HL-60 (cell line): Measurements from ENCODE around the gene CDC5L.

Source experiments
- DNase-seq, 2 experiments: peaks; one replicate each; pipeline ENCODE4 v3.0.0-alpha.2; 2010 to 2020; ENCODE audit warnings: low read depth in 1 of 2, low spot score in 1 of 2
- H3K27ac ChIP-seq: fragments of 250-450 bp; sonication (Bioruptor Pico); replicated peaks from 2 replicates; pipeline ENCODE4 v1.5.1; 2020; ENCODE audit warnings: mild to moderate bottlenecking, moderate library complexity
- H3K27me3 ChIP-seq: fragments of 250-450 bp; sonication (Bioruptor Pico); 2 replicates; pipeline ENCODE4 v1.5.1; 2021; ENCODE audit warnings: mild to moderate bottlenecking, moderate library complexity; ENCODE audit not compliant: insufficient read depth, poor library complexity, severe bottlenecking
- H3K4me3 ChIP-seq: replicated peaks from 2 replicates; pipeline ENCODE4 v1.5.1; 2011; ENCODE audit warnings: mild to moderate bottlenecking, control low read depth, low read length; ENCODE audit not compliant: insufficient read depth
- GABPA ChIP-seq: IDR thresholded peaks from 2 replicates; pipeline ENCODE4 v1.6.1; 2012; ENCODE audit warnings: low read depth
- POLR2AphosphoS5 ChIP-seq: IDR thresholded peaks from 2 replicates; pipeline ENCODE4 v1.6.1; 2012; ENCODE audit warnings: low read depth
- SPI1 ChIP-seq: IDR thresholded peaks from 2 replicates; pipeline ENCODE4 v1.6.1; 2012; ENCODE audit warnings: low read depth, mild to moderate bottlenecking, borderline replicate concordance
- TF ChIP-seq, protein P1 (sequence below): IDR thresholded peaks from 2 replicates; pipeline ENCODE4 v1.6.1; 2012; ENCODE audit warnings: low read depth; ENCODE audit not compliant: insufficient replicate concordance
- TF ChIP-seq, protein P2 (sequence below): IDR thresholded peaks from one replicate; pipeline ENCODE4 v1.5.1; 2011; ENCODE audit warnings: low read length, control low read depth, inconsistent platforms; ENCODE audit not compliant: insufficient read depth

The CDC5L gene

DNA sequence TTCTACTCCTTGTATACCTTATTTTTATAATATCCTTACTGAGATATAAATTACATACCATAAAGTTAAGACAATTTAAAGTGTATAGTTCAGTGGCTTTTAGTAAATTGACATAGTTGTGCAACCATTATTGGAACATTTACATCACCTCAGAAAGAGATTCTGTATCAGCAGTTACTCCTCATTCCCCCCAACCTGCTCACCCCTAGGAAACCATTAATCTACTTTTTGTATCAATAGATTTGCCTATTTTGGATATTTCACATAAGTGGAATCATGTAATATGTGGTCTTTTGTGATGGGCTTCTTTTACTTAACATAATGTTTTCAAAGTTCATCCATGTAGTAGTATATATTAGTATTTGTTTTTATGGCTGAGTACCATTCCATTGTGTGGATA lies 51.3 kb downstream of the CDC5L start:
- no peak for TF ChIP-seq GABPA
- TF ChIP-seq, protein P1, sequence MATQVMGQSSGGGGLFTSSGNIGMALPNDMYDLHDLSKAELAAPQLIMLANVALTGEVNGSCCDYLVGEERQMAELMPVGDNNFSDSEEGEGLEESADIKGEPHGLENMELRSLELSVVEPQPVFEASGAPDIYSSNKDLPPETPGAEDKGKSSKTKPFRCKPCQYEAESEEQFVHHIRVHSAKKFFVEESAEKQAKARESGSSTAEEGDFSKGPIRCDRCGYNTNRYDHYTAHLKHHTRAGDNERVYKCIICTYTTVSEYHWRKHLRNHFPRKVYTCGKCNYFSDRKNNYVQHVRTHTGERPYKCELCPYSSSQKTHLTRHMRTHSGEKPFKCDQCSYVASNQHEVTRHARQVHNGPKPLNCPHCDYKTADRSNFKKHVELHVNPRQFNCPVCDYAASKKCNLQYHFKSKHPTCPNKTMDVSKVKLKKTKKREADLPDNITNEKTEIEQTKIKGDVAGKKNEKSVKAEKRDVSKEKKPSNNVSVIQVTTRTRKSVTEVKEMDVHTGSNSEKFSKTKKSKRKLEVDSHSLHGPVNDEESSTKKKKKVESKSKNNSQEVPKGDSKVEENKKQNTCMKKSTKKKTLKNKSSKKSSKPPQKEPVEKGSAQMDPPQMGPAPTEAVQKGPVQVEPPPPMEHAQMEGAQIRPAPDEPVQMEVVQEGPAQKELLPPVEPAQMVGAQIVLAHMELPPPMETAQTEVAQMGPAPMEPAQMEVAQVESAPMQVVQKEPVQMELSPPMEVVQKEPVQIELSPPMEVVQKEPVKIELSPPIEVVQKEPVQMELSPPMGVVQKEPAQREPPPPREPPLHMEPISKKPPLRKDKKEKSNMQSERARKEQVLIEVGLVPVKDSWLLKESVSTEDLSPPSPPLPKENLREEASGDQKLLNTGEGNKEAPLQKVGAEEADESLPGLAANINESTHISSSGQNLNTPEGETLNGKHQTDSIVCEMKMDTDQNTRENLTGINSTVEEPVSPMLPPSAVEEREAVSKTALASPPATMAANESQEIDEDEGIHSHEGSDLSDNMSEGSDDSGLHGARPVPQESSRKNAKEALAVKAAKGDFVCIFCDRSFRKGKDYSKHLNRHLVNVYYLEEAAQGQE = no peak
- Histone ChIP-seq H3K27me3 (no peaks in the 10 kb centered on the region), H3K27ac (no peak overlapping the region), H3K4me3 (no peak overlapping the region)
- no peak for DNase-seq

DNA sequence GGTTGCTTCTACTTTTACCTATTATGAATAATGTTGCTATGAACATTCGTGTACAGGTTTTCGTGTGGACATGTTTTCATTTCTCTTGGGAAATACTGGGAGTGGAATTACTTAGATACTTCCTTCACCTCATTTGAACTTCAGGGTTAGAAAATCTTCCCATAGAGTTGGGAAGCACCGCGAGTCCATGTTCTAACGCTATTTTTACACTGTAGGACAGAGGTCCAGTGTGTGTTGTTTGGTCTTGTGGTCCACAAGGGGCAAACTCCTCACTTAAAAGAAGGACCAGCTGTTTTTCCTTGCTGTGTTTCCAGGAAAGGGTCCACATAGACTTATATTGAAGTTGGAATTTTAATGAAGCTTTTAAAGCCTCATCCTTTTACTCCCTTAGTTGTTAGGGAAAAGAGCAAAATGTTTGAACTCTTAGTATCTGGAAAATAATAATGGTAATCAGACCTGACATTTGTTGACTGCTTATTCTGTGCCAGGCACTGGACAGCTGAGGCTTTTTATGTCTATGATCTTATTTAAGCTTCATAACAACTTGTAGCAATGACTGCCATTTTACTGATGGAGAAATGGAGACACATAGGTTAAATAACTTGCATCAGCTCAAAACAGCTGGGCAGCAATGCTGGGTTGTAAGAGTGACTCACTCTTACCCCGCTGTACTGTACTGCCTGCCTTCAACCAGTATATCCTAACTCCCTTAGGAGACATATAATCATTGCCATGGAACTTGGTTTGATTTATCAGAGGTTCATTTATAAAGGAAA lies 52.0 kb downstream of the CDC5L start:
- no peak for DNase-seq
- no peaks in the 10 kb centered on the region for H3K27me3 ChIP-seq
- TF ChIP-seq POLR2AphosphoS5 (no peak), GABPA (no peak), SPI1 (no peak)
- TF ChIP-seq, protein P2, sequence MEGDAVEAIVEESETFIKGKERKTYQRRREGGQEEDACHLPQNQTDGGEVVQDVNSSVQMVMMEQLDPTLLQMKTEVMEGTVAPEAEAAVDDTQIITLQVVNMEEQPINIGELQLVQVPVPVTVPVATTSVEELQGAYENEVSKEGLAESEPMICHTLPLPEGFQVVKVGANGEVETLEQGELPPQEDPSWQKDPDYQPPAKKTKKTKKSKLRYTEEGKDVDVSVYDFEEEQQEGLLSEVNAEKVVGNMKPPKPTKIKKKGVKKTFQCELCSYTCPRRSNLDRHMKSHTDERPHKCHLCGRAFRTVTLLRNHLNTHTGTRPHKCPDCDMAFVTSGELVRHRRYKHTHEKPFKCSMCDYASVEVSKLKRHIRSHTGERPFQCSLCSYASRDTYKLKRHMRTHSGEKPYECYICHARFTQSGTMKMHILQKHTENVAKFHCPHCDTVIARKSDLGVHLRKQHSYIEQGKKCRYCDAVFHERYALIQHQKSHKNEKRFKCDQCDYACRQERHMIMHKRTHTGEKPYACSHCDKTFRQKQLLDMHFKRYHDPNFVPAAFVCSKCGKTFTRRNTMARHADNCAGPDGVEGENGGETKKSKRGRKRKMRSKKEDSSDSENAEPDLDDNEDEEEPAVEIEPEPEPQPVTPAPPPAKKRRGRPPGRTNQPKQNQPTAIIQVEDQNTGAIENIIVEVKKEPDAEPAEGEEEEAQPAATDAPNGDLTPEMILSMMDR = no peak
- TF ChIP-seq, protein P1 = no peak
- no peak overlapping the region for H3K4me3 ChIP-seq
- H3K27ac ChIP-seq = no peak overlapping the region

DNA sequence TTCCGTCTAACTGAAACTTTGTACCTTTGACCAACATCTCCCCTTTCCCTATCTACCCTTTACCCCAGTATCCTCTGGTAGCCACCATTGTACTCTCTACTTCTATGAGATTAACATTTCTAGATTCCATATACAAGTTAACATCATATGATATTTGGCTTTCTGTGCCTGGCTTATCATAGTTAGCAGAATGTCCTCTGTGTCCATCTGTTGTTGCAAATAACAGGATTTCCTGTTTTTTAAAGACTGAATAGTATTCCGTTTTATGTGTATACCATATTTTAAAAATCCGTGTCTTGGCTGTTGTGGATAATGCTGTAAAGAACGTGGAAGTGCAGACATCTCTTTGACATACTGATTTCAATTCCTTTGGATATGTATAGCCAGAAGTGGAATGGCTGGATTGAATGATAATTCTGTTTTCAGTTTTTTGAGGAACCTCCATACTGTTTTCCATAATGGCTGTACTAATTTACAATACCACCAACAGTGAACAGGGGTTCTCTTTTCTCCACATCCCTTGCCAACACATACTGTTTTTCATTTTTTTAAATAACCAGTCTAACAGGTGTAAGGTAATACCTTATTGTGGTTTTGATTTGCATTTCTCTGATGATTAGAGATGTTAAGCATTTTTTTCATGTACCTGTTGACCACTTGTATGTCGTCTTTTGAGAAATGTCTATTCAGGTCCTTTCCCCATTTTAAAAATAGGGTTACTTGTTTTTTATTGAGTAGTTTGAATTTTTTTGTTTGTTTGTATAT lies 53.8 kb downstream of the CDC5L start:
- Histone ChIP-seq H3K27ac (no peak overlapping the region), H3K4me3 (no peak overlapping the region), H3K27me3 (no peaks in the 10 kb centered on the region)
- DNase-seq = no peak
- no peak for TF ChIP-seq POLR2AphosphoS5
- TF ChIP-seq, protein P1 = no peak
- TF ChIP-seq, protein P2 = no peak
- no peak for TF ChIP-seq GABPA
- no peak for TF ChIP-seq SPI1
